H1 (cell line): Measurements from ENCODE around the gene HNRNPK. TPM values are rescaled to one million over a fixed set of nuclear protein-coding genes. Genes with fewer than 3 reads are reported as not detected.
A peak's percentile ranks its signal among the peaks of the same experiment; 100 is the strongest.

Experiments used
- CTCF ChIA-PET: fragments of 300-600 bp; sonication (Branson Sonifier 250); formaldehyde crosslinking; loops from one replicate; lab custom pipeline; 2021; ENCODE audit not compliant: partially characterized antibody; lab: Charles Lee
- POLR2A ChIA-PET: fragments of 300-600 bp; sonication (Branson Sonifier 250); formaldehyde crosslinking; loops from one replicate; lab custom pipeline; 2021; ENCODE audit warnings: inconsistent platforms; ENCODE audit not compliant: partially characterized antibody; lab: Charles Lee
- DNase-seq, 2 experiments: peaks; one replicate each; pipeline versions ENCODE4 v3.0.0 to v3.0.0-alpha.2; 2010 to 2022; ENCODE audit warnings: low spot score in 2 of 2, low read depth in 1 of 2, mixed read lengths in 1 of 2
- FAIRE-seq: peaks from 2 replicates; lab custom pipeline; 2011; peaks lifted over from hg19 to GRCh38; lab: Jason Lieb, UNC
- H2AFZ ChIP-seq: 2 replicates; pipeline ENCODE4 v1.8.1; 2012; ENCODE audit warnings: low read length, inconsistent platforms
- H2AK5ac ChIP-seq: 2 replicates; pipeline ENCODE4 v1.6.1; 2013; ENCODE audit warnings: low read depth, low read length
- H2BK120ac ChIP-seq: replicated peaks from 2 replicates; pipeline ENCODE3; 2013; ENCODE audit warnings: low read depth, low read length, inconsistent platforms
- H2BK12ac ChIP-seq: 2 replicates; pipeline ENCODE4 v1.6.1; 2013; ENCODE audit warnings: low read depth, low read length
- H2BK15ac ChIP-seq: 2 replicates; pipeline ENCODE4 v1.6.1; 2013; ENCODE audit warnings: low read length
- H2BK20ac ChIP-seq: 2 replicates; pipeline ENCODE4 v1.6.1; 2013; ENCODE audit warnings: low read length
- H2BK5ac ChIP-seq: 2 replicates; pipeline ENCODE4 v1.6.1; 2013; ENCODE audit warnings: low read depth, low read length
- H3K14ac ChIP-seq: 2 replicates; pipeline ENCODE4 v1.6.1; 2013; ENCODE audit warnings: inconsistent platforms; ENCODE audit not compliant: insufficient read length
- H3K18ac ChIP-seq: 2 replicates; pipeline ENCODE4 v1.6.1; 2013; ENCODE audit warnings: low read length; ENCODE audit errors: extremely low read depth
- H3K23ac ChIP-seq: 2 replicates; pipeline ENCODE4 v1.6.1; 2013; ENCODE audit warnings: inconsistent platforms; ENCODE audit not compliant: insufficient read length
- H3K23me2 ChIP-seq: 2 replicates; pipeline ENCODE4 v1.6.1; 2013; ENCODE audit warnings: low read depth, low read length
- H3K27ac ChIP-seq: 2 replicates; pipeline ENCODE4 v1.6.1; 2011; ENCODE audit warnings: low read depth, low read length, inconsistent platforms
- H3K27me3 ChIP-seq, 4 experiments: replicated peaks in 1 of 4; 1 replicate in 1 of 4; 2 replicates in 3 of 4; pipeline versions ENCODE4 v1.6.1 to v1.8.1; 2011 to 2013; ENCODE audit warnings: low read length in 3 of 4, mild to moderate bottlenecking in 3 of 4, inconsistent platforms in 2 of 4, mixed read lengths in 2 of 4, moderate library complexity in 1 of 4; ENCODE audit not compliant: control insufficient read depth in 3 of 4, insufficient read depth in 3 of 4; ENCODE audit errors: extremely low read depth in 1 of 4
- H3K36me3 ChIP-seq, 4 experiments: 2 replicates each; pipeline versions ENCODE4 v1.6.1 to v1.8.1; 2011 to 2013; ENCODE audit warnings: mild to moderate bottlenecking in 4 of 4, low read length in 3 of 4, moderate library complexity in 2 of 4, control low read depth in 1 of 4, inconsistent platforms in 1 of 4; ENCODE audit not compliant: insufficient read depth in 4 of 4, control insufficient read depth in 2 of 4
- H3K4ac ChIP-seq: replicated peaks from 2 replicates; pipeline ENCODE3; 2013; ENCODE audit warnings: low read length, low read depth, mixed read lengths, inconsistent platforms; ENCODE audit not compliant: insufficient read length
- H3K4me1 ChIP-seq, 4 experiments: replicated peaks in 1 of 4; 1 replicate in 1 of 4; 2 replicates in 3 of 4; pipeline versions ENCODE4 v1.6.1 to v1.8.1; 2011 to 2013; ENCODE audit warnings: low read length in 3 of 4, inconsistent platforms in 2 of 4, mixed read lengths in 1 of 4; ENCODE audit not compliant: insufficient read depth in 4 of 4, control insufficient read depth in 3 of 4
- H3K4me2 ChIP-seq, 2 experiments: 2 replicates each; pipeline versions ENCODE4 v1.6.1 to v1.8.1; 2011 to 2013; ENCODE audit warnings: low read depth in 2 of 2, low read length in 2 of 2, control low read depth in 1 of 2, inconsistent platforms in 1 of 2, mild to moderate bottlenecking in 1 of 2; ENCODE audit not compliant: insufficient read depth in 1 of 2
- H3K4me3 ChIP-seq, 4 experiments: fragments of 200-600, 300-600 bp in 1 of 4; sonication (generic), shearing (Covaris generic), sonication (Bioruptor Twin) in 1 of 4; 2 replicates each; pipeline versions ENCODE4 v1.5.1 to v1.8.1; 2011 to 2016; ENCODE audit warnings: low read length in 4 of 4, low read depth in 3 of 4, control low read depth in 2 of 4, inconsistent platforms in 2 of 4, mild to moderate bottlenecking in 2 of 4, mixed read lengths in 1 of 4, moderate library complexity in 1 of 4; ENCODE audit not compliant: insufficient read depth in 2 of 4; ENCODE audit errors: extremely low read depth in 1 of 4
- H3K56ac ChIP-seq: replicated peaks from 2 replicates; pipeline ENCODE3; 2013; ENCODE audit warnings: low read depth, mild to moderate bottlenecking, mixed read lengths, low read length, inconsistent platforms; ENCODE audit not compliant: insufficient read length
- H3K79me1 ChIP-seq: 2 replicates; pipeline ENCODE4 v1.6.1; 2013; ENCODE audit warnings: low read depth, low read length, control low read depth
- H3K79me2 ChIP-seq, 2 experiments: 2 replicates each; pipeline versions ENCODE4 v1.6.1 to v1.8.1; 2012 to 2013; ENCODE audit warnings: low read length in 2 of 2, mild to moderate bottlenecking in 2 of 2, inconsistent platforms in 1 of 2; ENCODE audit not compliant: insufficient read depth in 2 of 2, control insufficient read depth in 1 of 2
- H3K9ac ChIP-seq, 4 experiments: replicated peaks in 1 of 4; 1 replicate in 1 of 4; 2 replicates in 3 of 4; pipeline versions ENCODE4 v1.6.1 to v1.8.1; 2011 to 2013; ENCODE audit warnings: low read depth in 3 of 4, low read length in 3 of 4, control low read depth in 2 of 4, mild to moderate bottlenecking in 2 of 4, moderate library complexity in 2 of 4, inconsistent platforms in 1 of 4; ENCODE audit errors: extremely low read depth in 1 of 4
- H3K9me3 ChIP-seq, 2 experiments: 2 replicates each; pipeline versions ENCODE4 v1.6.1 to v1.8.1; 2012 to 2013; ENCODE audit warnings: mild to moderate bottlenecking in 2 of 2, moderate library complexity in 2 of 2, control low read depth in 1 of 2, inconsistent platforms in 1 of 2, low read depth in 1 of 2, low read length in 1 of 2, mixed read lengths in 1 of 2; ENCODE audit not compliant: insufficient read depth in 2 of 2
- H4K20me1 ChIP-seq, 2 experiments: replicated peaks in 1 of 2; 2 replicates each; pipeline versions ENCODE3 to v1.8.1; 2011 to 2013; ENCODE audit warnings: inconsistent platforms in 2 of 2, low read length in 2 of 2, mild to moderate bottlenecking in 1 of 2; ENCODE audit not compliant: insufficient read depth in 2 of 2, control insufficient read depth in 1 of 2
- H4K5ac ChIP-seq: 2 replicates; pipeline ENCODE4 v1.6.1; 2013; ENCODE audit warnings: low read length, low read depth, mixed read lengths, inconsistent platforms; ENCODE audit not compliant: insufficient read length
- H4K8ac ChIP-seq: 2 replicates; pipeline ENCODE4 v1.8.0; 2013; ENCODE audit warnings: mild to moderate bottlenecking, moderate library complexity, low read length, inconsistent platforms; ENCODE audit not compliant: insufficient read depth; ENCODE audit errors: extremely low read depth
- H4K91ac ChIP-seq: replicated peaks from 2 replicates; pipeline ENCODE3; 2013; ENCODE audit warnings: low read length, mixed read lengths, inconsistent platforms; ENCODE audit not compliant: insufficient read length
- CTCF ChIP-seq, 3 experiments: IDR thresholded peaks; 1 replicate in 2 of 3; 2 replicates in 1 of 3; pipeline versions ENCODE4 v1.5.1 to v1.6.1; 2011; ENCODE audit warnings: low read length in 3 of 3, mild to moderate bottlenecking in 3 of 3, inconsistent platforms in 2 of 3, low read depth in 1 of 3, moderate library complexity in 1 of 3; ENCODE audit not compliant: insufficient read depth in 1 of 3; ENCODE audit errors: control extremely low read depth in 1 of 3
- E2F6 ChIP-seq: IDR thresholded peaks from 2 replicates; pipeline ENCODE4 v1.6.1; 2012; ENCODE audit warnings: inconsistent platforms
- GTF2F1 ChIP-seq: IDR thresholded peaks from 2 replicates; pipeline ENCODE4 v1.6.1; 2012; ENCODE audit warnings: low read depth, low read length, improper control_type of control experiment, borderline replicate concordance
- JUND ChIP-seq: IDR thresholded peaks from 2 replicates; pipeline ENCODE4 v1.6.1; 2011; ENCODE audit warnings: mild to moderate bottlenecking, improper control_type of control experiment, low read length
- MAFK ChIP-seq: IDR thresholded peaks from 2 replicates; pipeline ENCODE4 v1.6.1; 2012; ENCODE audit warnings: low read depth, mild to moderate bottlenecking, improper control_type of control experiment, low read length
- NRF1 ChIP-seq: IDR thresholded peaks from 2 replicates; pipeline ENCODE4 v1.6.1; 2011; ENCODE audit warnings: mild to moderate bottlenecking, low read depth, low read length, improper control_type of control experiment
- POU5F1 ChIP-seq: IDR thresholded peaks from 2 replicates; pipeline ENCODE4 v1.6.1; 2011; ENCODE audit warnings: low read depth, mild to moderate bottlenecking, low read length, moderate library complexity
- SP1 ChIP-seq: IDR thresholded peaks from 2 replicates; pipeline ENCODE4 v1.6.1; 2011; ENCODE audit warnings: low read depth, low read length
- TAF7 ChIP-seq: optimal IDR thresholded peaks from 2 replicates; pipeline ENCODE3; 2011; ENCODE audit warnings: low read depth, mild to moderate bottlenecking, inconsistent platforms, low read length, moderate library complexity, borderline replicate concordance
- TBP ChIP-seq: IDR thresholded peaks from 2 replicates; pipeline ENCODE4 v1.6.1; 2011; ENCODE audit warnings: low read depth, low read length, improper control_type of control experiment
- WGBS, 2 experiments: shearing (Covaris generic) in 1 of 2; methylation state at CpG; one replicate each; pipeline versions ENCODE4 v1.1.6 to v1.1.7; 2013 to 2015; ENCODE audit warnings: low lambda C conversion rate in 2 of 2, mixed read lengths in 2 of 2, inconsistent platforms in 1 of 2, low coverage in 1 of 2, missing lambda C conversion rate in 1 of 2; ENCODE audit not compliant: insufficient replicate concordance in 2 of 2, insufficient coverage in 1 of 2, insufficient read length in 1 of 2; ENCODE audit errors: extremely low coverage in 1 of 2, missing lambda C conversion rate in 1 of 2; 5-methylcytosine and 5-hydroxymethylcytosine counted together
- polyA plus RNA-seq, 7 experiments: library from polyadenylated mRNA; depleted of rRNA in 3 of 7; stranded (reverse) in 5 of 7; unstranded in 2 of 7; fragments of >200 nt in 5 of 7; fragments of 200-250 nt in 2 of 7; gene quantifications; 1 replicate in 5 of 7; 2 replicates in 1 of 7; 4 replicates in 1 of 7; pipeline versions ENCODE4 v1.2.1 to v1.2.3, GENCODE V29; 2011 to 2013; ENCODE audit warnings: missing spikeins in 2 of 7, mixed read lengths in 2 of 7
- total RNA-seq: library from RNA; stranded (reverse); fragmentation: NEBNext Ultra II Directional; extraction: Animal tissue kit (Norgen Biotek cat#: 25700); gene quantifications from 2 replicates; pipeline ENCODE4 v1.2.1, GENCODE V29; 2021

HNRNPK gene
- total and polyA plus RNA-seq, 2 of the 8 experiments (the other 6 are each of a cell fraction or from before 2014, with no cell fraction given), result 414 to 887 TPM

GRCh38 chr9:83920469-83920926 is 59.5 kb downstream of the HNRNPK start:
- no peak overlapping the region for H2AK5ac ChIP-seq
- H2BK12ac ChIP-seq, result no peak overlapping the region
- ChIA-PET POLR2A (interaction anchor here (0.5 to 4.3 kb wide), 20 partner anchors 10 to 577 kb away, joined by 3 to 43 read pairs (median 4); partner anchors contain the start of genes HNRNPK, RMI1 and UBQLN1), CTCF (interaction anchor here (0.6 to 1.7 kb wide), 8 partner anchors 10 to 341 kb away, joined by 3 to 5 read pairs (median 4); no protein-coding TSS in a partner anchor)
- no peak overlapping the region for H4K5ac ChIP-seq
- no peak overlapping the region for H2BK15ac ChIP-seq
- H4K91ac ChIP-seq, result no peak overlapping the region
- H2AFZ ChIP-seq, result peak overlapping the region; percentile 30; the same call in 1 of the 2 replicates
- no peaks in the 10 kb centered on the region for H3K79me2 ChIP-seq
- H3K4me3 ChIP-seq, result peak overlapping the region; percentile 34 to 62 (median 47)
- no peaks in the 10 kb centered on the region for H3K79me1 ChIP-seq
- no peak overlapping the region; the same call in 1 of the 2 replicates for H3K18ac ChIP-seq
- H3K27me3 ChIP-seq, result no peaks in the 10 kb centered on the region
- H3K23me2 ChIP-seq, result no peaks in the 10 kb centered on the region
- H2BK120ac ChIP-seq, result no peak overlapping the region
- H2BK20ac ChIP-seq, result no peak overlapping the region
- no peaks in the 10 kb centered on the region for H3K9me3 ChIP-seq
- H3K23ac ChIP-seq, result no peak overlapping the region
- H3K4ac ChIP-seq, result no peak overlapping the region
- H3K4me2 ChIP-seq, result peak overlapping the region; percentile 60 to 80
- peak overlapping the region; percentile 72; the same call in 1 of the 2 replicates for H4K8ac ChIP-seq
- no peak for DNase-seq
- H3K9ac ChIP-seq, result peak overlapping the region in 3 of 4 experiments; percentile 76 to 80 (median 78); a peak in 6 of 7 replicates
- H3K27ac ChIP-seq, result peak overlapping the region; percentile 81
- H3K36me3 ChIP-seq, result no peaks in the 10 kb centered on the region
- H3K56ac ChIP-seq, result no peak overlapping the region
- H3K14ac ChIP-seq, result no peak overlapping the region
- WGBS, 2 experiments, result 6% methylated on average over 16 of the region's 16 CpGs; no CpG with 5 or more reads in 1 of the 2 experiments
- H3K4me1 ChIP-seq, result peaks cover 0 to 2% (median 0%) of the 10 kb centered on the region in 4 experiments; a peak in 2 of 7 replicates
- H2BK5ac ChIP-seq, result peak overlapping the region; percentile 85; the same call in 1 of the 2 replicates
- FAIRE-seq, result peak; percentile 83
- no peaks in the 10 kb centered on the region for H4K20me1 ChIP-seq
- TF ChIP-seq E2F6, result no peak
- no peak for TF ChIP-seq POU5F1
- peak; percentile 95 for TF ChIP-seq TBP
- TF ChIP-seq NRF1, result no peak
- TF ChIP-seq TAF7, result peak; percentile 100
- peak; percentile 61; the same call in 1 of the 2 replicates for TF ChIP-seq SP1
- TF ChIP-seq MAFK, result no peak
- TF ChIP-seq CTCF (IDR thresholded peaks at IDR 0.05; ENCODE audit: control extremely low read depth in 1 of 3, insufficient read depth in 1 of 3, low read depth in 1 of 3, low read length in 3 of 3), result peak in 1 of 3 experiments; percentile 3; a peak in 1 of 4 replicates
- TF ChIP-seq GTF2F1, result peak; percentile 94
- no peak for TF ChIP-seq JUND
